ENCODE results near the gene SORCS1.

DNA sequence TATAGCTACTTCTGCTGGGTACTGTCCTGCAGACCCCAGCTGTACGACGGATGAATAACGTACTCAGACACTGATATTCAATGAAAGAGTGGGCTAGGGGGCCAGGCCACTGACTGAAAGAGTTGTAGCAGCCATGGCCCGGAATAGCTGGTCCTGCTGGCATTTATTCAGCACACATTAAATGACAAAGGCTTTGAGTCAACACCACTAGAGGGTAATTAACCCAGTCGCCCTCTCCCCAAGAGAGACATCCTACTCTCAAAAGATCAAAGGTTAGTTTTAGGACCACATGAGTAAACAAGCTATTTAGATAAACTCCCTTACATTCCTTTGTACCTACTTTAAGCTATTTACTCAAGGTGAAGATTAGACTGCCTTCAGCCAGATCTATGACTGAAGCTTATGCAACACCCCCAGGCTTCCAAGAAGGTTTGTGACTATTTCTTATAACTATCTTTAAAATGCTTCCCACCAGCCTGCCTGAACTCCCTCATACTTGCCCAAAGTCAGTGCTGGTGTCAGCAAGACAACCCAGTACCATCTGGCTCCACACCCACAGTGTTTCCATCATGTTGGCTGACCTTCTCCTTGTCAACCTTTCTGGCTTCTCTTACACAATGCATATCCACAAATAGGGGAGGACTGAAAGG is 629.1 kb downstream of the SORCS1 start:
- TF ChIP-seq TARDBP (IDR thresholded peaks at IDR 0.05) (no peak), SP1 (IDR thresholded peaks at IDR 0.05) (no peak), SUZ12 (IDR thresholded peaks at IDR 0.05) (no peak), CTBP1 (IDR thresholded peaks at IDR 0.05; ENCODE audit: borderline replicate concordance) (no peak), ZNF384 (IDR thresholded peaks at IDR 0.05) (no peak), LEF1 (IDR thresholded peaks at IDR 0.05; ENCODE audit: borderline replicate concordance) (no peak), ELF4 (IDR thresholded peaks at IDR 0.05) (no peak), FOXM1 (IDR thresholded peaks at IDR 0.05; ENCODE audit: borderline replicate concordance) (no peak), BHLHE40 (IDR thresholded peaks at IDR 0.05; ENCODE audit: borderline replicate concordance) (no peak), NFRKB (IDR thresholded peaks at IDR 0.05) (no peak), ARNT (IDR thresholded peaks at IDR 0.05) (no peak), L3MBTL2 (conservative IDR thresholded peaks at IDR 0.05) (no peak), FOXK2 (IDR thresholded peaks at IDR 0.05) (no peak)
- TF ChIP-seq, protein P1, sequence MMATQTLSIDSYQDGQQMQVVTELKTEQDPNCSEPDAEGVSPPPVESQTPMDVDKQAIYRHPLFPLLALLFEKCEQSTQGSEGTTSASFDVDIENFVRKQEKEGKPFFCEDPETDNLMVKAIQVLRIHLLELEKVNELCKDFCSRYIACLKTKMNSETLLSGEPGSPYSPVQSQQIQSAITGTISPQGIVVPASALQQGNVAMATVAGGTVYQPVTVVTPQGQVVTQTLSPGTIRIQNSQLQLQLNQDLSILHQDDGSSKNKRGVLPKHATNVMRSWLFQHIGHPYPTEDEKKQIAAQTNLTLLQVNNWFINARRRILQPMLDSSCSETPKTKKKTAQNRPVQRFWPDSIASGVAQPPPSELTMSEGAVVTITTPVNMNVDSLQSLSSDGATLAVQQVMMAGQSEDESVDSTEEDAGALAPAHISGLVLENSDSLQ (IDR thresholded peaks at IDR 0.05) = no peak

Measured in HEK293T (cell line).